Activated CD4-positive, alpha-beta T cell treated with anti-CD3 and anti-CD28 coated beads, Interleukin-2, amount 10 ng/mL, durations not matched to agents 7 days and 5 days (primary cell): ENCODE results near the gene NPTX1. TPM values are rescaled to one million over a fixed set of nuclear protein-coding genes. Genes with fewer than 3 reads are reported as not detected.

Source experiments
- CTCF ChIA-PET: fragments of 350-600 bp; sonication (Branson Sonifier 250); formaldehyde crosslinking; loops from one replicate; lab custom pipeline; 2021; ENCODE audit warnings: antibody characterized with exemption; lab: Charles Lee
- POLR2A ChIA-PET: fragments of 350-600 bp; sonication (Branson Sonifier 250); formaldehyde crosslinking; loops from one replicate; lab custom pipeline; 2021; ENCODE audit warnings: antibody characterized with exemption; lab: Charles Lee
- DNase-seq: peaks from one replicate; pipeline ENCODE4 v3.0.0-alpha.2; 2020
- H3K27ac Mint-ChIP-seq: one replicate; pipeline ENCODE4 v1.8.0; 2021; ENCODE audit warnings: mild to moderate bottlenecking, moderate library complexity, mixed read lengths
- H3K27me3 Mint-ChIP-seq: one replicate; pipeline ENCODE4 v1.8.0; 2021; ENCODE audit warnings: mixed read lengths
- H3K36me3 Mint-ChIP-seq: one replicate; pipeline ENCODE4 v1.8.0; 2021; ENCODE audit warnings: low read depth, mixed read lengths
- H3K4me1 Mint-ChIP-seq: one replicate; pipeline ENCODE4 v1.8.0; 2021; ENCODE audit warnings: mixed read lengths
- H3K4me3 Mint-ChIP-seq: one replicate; pipeline ENCODE4 v1.8.0; 2021; ENCODE audit warnings: mild to moderate bottlenecking, moderate library complexity, mixed read lengths
- H3K9me3 Mint-ChIP-seq: one replicate; pipeline ENCODE4 v1.8.0; 2021; ENCODE audit warnings: mixed read lengths
- total RNA-seq, 2 experiments: library from RNA; stranded (reverse); gene quantifications; one replicate each; pipeline ENCODE4 v1.2.3, GENCODE V29; 2021

The NPTX1 gene
- total RNA-seq, 2 experiments from 2014 or later, result 85.8 to 86.1 TPM

DNA sequence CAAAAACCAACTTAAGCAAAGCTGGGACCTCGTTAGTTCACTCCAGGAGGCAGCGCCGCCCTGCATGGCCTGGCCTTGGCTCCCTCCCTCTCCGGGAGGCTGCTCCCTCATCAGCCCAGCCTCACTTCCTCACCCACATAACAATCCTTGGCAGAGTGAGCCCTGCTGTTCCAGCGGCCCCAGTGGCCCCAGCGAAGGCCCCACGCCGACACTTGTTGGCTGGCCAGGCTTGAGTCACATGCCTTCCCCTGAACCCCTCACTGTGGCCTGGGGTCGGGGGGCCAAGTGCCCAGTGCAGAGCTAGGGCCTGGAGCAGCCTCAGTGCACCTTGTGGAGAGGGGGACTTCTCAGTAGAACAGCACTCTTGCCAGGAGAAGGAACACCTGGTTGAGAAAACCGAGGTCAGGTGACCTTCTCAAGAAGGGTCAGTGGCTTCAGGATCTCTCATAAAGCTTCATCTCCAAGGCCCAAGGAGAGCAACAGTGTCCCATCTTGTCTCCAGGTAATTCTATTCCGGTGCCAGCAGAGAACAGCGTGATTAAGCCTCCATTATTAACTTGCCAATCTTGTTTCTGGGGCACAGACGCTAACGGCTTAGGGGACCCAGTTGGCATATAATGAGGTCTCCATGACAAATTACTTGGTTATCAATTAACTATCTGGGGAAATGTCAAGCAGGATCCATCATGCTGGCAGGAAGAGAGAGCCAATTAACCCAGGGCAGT, 34.6 kb downstream of the NPTX1 start:
- peak overlapping the region; percentile 9 for H3K27ac Mint-ChIP-seq
- CTCF ChIA-PET, result interaction anchor here (1.4 kb wide), 1 partner anchor 15 kb away, joined by 5 read pairs; no protein-coding TSS in a partner anchor
- peaks cover 4% of the 10 kb centered on the region for H3K27me3 Mint-ChIP-seq
- no peaks in the 10 kb centered on the region for H3K4me1 Mint-ChIP-seq
- POLR2A ChIA-PET, result no interaction called here
- H3K36me3 Mint-ChIP-seq, result no peaks in the 10 kb centered on the region
- DNase-seq, result no peak
- no peaks in the 10 kb centered on the region for H3K9me3 Mint-ChIP-seq
- H3K4me3 Mint-ChIP-seq, result no peak overlapping the region

DNA sequence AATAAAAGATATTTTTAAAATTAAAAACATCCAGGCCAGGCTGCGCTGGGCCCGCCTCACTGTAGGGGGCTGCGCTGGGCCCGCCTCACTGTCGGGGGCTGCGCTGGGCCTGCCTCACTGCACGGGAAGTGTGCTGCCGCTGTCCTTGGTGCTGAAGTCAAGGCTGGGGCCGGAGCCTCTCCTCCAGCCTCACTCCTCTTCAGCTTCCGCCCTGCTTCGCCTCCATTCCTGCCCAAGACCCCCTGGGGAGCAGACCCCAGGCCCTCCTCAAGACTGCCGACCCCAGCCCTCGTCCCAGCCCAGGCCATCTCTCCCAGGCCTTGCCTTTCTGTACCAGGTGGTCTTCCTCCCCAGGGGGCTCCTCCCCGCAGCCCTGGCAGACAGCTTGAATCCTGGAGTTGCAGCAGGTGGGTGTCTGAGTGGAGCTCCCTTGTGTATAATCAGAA, 35.3 kb downstream of the NPTX1 start:
- CTCF ChIA-PET, result interaction anchor here (0.9 to 1.4 kb wide), 2 partner anchors 12 to 14 kb away, joined by 3 to 5 read pairs; no protein-coding TSS in a partner anchor
- Mint-ChIP-seq H3K36me3 (no peaks in the 10 kb centered on the region), H3K4me1 (no peaks in the 10 kb centered on the region), H3K27me3 (peaks cover 4% of the 10 kb centered on the region), H3K9me3 (no peaks in the 10 kb centered on the region), H3K27ac (peak overlapping the region; percentile 9), H3K4me3 (no peak overlapping the region)
- POLR2A ChIA-PET, result no interaction called here
- DNase-seq, result peak; percentile 72

DNA sequence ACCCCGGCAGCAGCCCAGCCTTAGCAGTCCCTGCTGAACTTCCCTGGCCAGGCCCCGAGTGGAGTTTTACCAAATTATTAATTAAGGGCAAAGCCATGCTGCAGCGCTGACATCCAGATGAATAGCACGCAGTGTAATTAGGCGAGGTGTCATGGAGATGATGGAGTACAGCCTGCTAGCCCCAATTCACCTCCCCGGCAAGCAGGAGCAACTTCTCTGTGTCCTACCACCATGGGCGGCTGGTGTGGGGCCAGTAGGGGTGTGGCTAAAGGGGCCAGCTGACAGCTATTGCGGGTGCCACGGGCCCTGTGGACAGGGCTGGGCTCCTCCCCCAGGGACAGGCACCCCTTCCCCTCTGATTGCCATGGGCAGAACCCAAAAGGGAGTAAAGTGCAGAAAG, 36.9 kb downstream of the NPTX1 start:
- no peaks in the 10 kb centered on the region for H3K9me3 Mint-ChIP-seq
- H3K27me3 Mint-ChIP-seq, result peaks cover 4% of the 10 kb centered on the region
- no peaks in the 10 kb centered on the region for H3K4me1 Mint-ChIP-seq

DNA sequence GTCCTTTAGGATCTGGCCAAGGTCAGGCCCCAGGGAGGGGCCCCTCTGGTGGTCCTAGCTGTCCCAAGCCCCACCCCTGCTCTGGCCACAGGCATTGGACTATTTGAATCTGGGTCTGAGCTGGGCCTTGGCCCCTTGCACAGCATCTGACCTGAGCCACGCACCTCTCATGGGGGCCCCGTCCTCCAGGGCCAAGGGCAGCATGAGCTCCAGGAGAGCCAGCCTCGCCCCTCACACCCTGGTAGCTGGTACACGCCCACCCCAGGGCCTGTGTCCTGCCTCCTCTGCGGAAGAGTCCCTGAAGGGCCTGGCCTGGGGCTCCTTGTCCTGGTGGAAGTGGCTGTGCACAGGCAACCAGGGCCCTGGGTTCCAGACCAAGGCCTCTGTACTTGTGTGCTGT, 37.6 kb downstream of the NPTX1 start:
- Mint-ChIP-seq H3K36me3 (no peaks in the 10 kb centered on the region), H3K27me3 (peaks cover 4% of the 10 kb centered on the region), H3K4me1 (no peaks in the 10 kb centered on the region), H3K9me3 (no peaks in the 10 kb centered on the region), H3K27ac (no peak overlapping the region), H3K4me3 (no peak overlapping the region)
- ChIA-PET CTCF (interaction anchor here (3.1 kb wide), 1 partner anchor 11 kb away, joined by 9 read pairs; no protein-coding TSS in a partner anchor), POLR2A (no interaction called here)
- no peak for DNase-seq

More for the DNA sequence above, 36.9 kb downstream of the NPTX1 start:
- Mint-ChIP-seq H3K36me3 (no peaks in the 10 kb centered on the region), H3K27ac (no peak overlapping the region), H3K4me3 (no peak overlapping the region)
- ChIA-PET POLR2A (no interaction called here), CTCF (interaction anchor here (3.1 kb wide), 1 partner anchor 12 kb away, joined by 9 read pairs; no protein-coding TSS in a partner anchor)
- DNase-seq, result no peak

DNA sequence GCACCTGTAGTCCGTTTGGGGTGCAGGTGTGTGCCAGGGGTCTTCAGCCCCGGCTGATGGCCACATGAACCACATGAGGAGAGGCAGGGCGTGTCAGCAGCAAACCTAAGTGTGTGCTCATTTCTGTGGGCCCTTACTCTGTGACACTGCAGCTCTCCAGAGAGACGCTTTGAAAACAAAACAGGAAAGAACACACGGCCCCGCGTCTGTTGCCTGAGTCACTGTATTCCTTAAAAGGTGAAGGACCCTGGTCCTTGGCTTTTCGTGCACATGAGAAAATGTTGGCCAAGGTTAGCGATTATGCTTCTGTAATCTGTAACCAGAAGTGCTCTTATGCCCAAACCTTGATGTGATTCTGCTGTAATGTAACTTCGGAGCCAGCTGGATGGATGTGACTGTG, 38.9 kb downstream of the NPTX1 start:
- ChIA-PET POLR2A (no interaction called here), CTCF (interaction anchor here (0.6 to 3.1 kb wide), 2 partner anchors 10 to 1162 kb away, joined by 3 to 9 read pairs; no protein-coding TSS in a partner anchor)
- Mint-ChIP-seq H3K36me3 (no peaks in the 10 kb centered on the region), H3K4me1 (no peaks in the 10 kb centered on the region), H3K27ac (no peak overlapping the region), H3K9me3 (no peaks in the 10 kb centered on the region), H3K4me3 (no peak overlapping the region), H3K27me3 (no peaks in the 10 kb centered on the region)
- DNase-seq, result no peak

DNA sequence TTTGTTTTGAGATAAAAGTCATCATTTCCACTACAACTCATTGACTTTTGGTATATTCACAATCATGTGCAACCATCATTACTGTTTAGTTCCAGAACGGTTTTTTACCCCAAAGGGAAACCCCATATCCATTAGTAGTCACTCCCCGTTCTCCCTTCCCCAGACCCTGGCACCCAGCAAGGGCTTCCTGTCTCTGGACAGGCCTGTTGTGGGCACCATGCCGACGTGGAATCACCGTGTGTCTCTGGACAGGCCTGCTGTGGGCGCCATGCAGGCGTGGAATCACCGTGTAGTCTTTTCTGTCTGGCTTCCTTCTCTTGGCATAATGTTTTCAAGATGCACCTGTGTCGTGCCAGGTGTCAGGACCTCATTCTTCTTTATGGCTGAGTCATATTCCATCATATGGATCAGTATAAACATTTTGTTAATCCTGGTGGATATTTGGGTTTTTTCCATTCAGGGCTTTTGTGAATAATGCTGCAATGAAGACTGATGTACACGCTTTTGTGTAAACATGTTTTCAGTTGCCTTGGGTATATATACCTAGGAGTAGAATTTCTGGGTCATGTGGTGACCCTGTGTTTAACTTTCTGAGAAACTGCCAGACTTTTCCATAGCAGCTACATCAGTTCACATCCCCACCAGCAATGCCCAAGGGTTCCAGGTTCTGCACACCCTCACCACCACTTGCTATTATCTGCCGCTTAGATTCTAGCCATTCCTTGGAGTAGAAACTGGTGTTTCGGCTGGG, 42.3 kb downstream of the NPTX1 start:
- H3K9me3 Mint-ChIP-seq, result no peaks in the 10 kb centered on the region
- no peaks in the 10 kb centered on the region for H3K4me1 Mint-ChIP-seq
- no peak for DNase-seq
- H3K27me3 Mint-ChIP-seq, result no peaks in the 10 kb centered on the region
- no peaks in the 10 kb centered on the region for H3K36me3 Mint-ChIP-seq
- ChIA-PET CTCF (no interaction called here), POLR2A (no interaction called here)
- no peak overlapping the region for H3K27ac Mint-ChIP-seq
- H3K4me3 Mint-ChIP-seq, result no peak overlapping the region

DNA sequence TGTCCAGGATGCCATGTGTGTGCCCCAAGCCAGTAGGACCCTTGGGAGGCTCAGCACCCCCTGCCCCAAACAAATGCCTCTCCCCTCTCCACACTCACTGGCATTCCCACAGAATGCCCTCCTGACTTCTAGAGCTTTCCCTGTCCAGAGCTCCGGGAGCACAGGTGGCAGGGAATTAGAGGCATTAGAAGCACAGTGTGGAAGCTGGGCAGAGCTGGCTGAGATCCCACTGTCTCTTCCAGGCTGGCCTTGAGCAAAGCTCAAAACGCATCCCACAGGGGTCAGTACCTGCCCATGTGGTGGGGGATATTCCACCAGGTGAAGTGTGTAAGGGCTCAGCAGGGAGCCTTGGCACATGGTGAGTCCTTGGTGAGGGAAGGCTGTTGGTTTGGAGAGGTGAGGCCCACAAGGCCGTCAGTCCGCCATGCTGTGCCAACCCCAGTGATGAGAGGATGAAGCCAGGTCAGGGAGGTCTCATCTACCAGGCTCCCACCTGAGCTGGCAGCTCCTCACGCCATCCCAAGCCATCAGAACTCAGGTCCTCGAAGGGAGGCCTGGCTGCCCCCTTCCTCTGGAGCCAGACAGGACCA, 43.4 kb downstream of the NPTX1 start:
- no peaks in the 10 kb centered on the region for H3K27me3 Mint-ChIP-seq
- no peaks in the 10 kb centered on the region for H3K36me3 Mint-ChIP-seq
- no peak overlapping the region for H3K27ac Mint-ChIP-seq
- DNase-seq, result no peak
- ChIA-PET CTCF (no interaction called here), POLR2A (no interaction called here)
- H3K4me3 Mint-ChIP-seq, result no peak overlapping the region
- no peaks in the 10 kb centered on the region for H3K4me1 Mint-ChIP-seq
- H3K9me3 Mint-ChIP-seq, result no peaks in the 10 kb centered on the region

DNA sequence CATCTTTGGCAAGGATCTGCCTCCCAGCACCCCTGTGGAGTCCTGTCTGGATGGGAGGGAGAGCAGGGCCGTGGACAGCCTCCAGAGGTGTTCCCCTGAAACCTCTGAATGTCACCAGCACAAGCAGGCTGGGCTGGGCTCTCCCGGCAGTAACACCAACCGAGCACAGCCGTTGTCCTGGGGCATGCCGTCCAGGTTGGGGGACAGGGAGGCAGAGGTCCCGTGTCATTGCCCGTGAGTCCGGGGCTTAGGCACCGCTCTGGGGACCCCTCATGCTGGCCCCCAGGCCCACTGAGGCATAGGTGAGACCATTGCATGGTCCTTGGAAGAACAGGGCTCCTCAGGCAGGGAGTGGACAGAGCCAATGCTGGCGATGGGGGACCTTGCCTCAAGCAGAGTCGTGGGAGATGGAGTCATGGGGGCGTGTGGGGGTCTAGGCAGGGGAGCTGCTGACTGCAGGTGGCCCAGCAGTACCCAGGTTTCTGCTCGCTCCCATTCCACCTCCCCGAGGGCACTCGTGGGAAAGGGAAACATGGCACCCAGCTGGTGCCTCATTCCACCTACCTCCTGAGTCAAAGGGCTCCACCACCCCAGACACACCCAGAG, 44.0 kb downstream of the NPTX1 start:
- H3K27me3 Mint-ChIP-seq, result no peaks in the 10 kb centered on the region
- no peak overlapping the region for H3K27ac Mint-ChIP-seq
- H3K4me3 Mint-ChIP-seq, result no peak overlapping the region
- POLR2A ChIA-PET, result no interaction called here
- H3K4me1 Mint-ChIP-seq, result no peaks in the 10 kb centered on the region
- H3K36me3 Mint-ChIP-seq, result no peaks in the 10 kb centered on the region
- CTCF ChIA-PET, result no interaction called here
- no peaks in the 10 kb centered on the region for H3K9me3 Mint-ChIP-seq
- no peak for DNase-seq

DNA sequence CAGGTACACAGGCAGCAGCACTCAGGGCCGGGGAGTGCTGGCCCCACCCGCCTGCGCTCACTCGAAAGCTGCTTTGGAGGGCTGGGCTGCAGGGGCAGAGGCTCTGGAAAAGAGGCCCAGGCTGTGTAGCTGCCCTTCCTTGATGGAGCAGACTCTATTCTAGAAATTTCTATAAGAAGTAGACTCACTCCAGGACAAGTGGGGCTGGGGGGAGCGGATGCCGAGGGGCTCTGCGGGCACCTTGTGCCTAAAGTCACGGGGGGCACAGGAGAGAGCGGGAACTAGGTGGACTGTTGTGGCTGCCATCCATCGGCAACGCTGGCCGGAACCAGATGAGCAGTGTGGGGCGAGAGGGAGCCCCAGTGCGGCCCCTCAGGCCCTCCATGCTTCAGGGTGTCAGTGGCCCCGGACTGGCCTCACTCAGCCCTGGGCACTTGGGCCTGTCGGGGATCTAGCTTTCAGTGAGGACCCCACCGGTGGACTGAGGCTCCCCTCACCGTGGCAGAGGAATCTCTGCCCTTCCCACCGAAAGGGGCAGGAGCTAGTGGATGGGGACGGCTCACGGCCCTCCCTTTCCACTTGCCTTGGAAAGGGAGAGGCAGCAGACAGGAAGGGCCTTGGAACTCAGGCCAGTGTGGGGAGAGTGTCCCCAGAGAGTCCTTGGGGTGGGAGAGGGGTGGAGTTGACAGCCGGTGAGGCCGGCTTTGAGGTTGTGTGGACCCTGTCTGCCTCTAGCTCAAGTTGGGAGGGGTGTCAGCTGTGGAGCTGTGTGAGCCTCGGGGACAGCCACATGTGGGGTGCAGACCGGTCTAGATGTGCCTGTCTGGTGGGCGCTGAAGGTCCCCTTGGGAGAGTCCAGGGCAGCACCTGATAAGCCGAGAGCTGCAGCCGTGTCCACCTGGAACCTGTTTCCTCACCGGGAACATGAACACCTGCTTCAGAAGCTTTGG, 44.9 kb downstream of the NPTX1 start:
- no peak for DNase-seq
- CTCF ChIA-PET, result no interaction called here
- H3K4me3 Mint-ChIP-seq, result no peak overlapping the region
- H3K27ac Mint-ChIP-seq, result no peak overlapping the region
- H3K27me3 Mint-ChIP-seq, result no peaks in the 10 kb centered on the region
- H3K36me3 Mint-ChIP-seq, result no peaks in the 10 kb centered on the region
- H3K4me1 Mint-ChIP-seq, result peaks cover 4% of the 10 kb centered on the region
- POLR2A ChIA-PET, result no interaction called here
- no peaks in the 10 kb centered on the region for H3K9me3 Mint-ChIP-seq

DNA sequence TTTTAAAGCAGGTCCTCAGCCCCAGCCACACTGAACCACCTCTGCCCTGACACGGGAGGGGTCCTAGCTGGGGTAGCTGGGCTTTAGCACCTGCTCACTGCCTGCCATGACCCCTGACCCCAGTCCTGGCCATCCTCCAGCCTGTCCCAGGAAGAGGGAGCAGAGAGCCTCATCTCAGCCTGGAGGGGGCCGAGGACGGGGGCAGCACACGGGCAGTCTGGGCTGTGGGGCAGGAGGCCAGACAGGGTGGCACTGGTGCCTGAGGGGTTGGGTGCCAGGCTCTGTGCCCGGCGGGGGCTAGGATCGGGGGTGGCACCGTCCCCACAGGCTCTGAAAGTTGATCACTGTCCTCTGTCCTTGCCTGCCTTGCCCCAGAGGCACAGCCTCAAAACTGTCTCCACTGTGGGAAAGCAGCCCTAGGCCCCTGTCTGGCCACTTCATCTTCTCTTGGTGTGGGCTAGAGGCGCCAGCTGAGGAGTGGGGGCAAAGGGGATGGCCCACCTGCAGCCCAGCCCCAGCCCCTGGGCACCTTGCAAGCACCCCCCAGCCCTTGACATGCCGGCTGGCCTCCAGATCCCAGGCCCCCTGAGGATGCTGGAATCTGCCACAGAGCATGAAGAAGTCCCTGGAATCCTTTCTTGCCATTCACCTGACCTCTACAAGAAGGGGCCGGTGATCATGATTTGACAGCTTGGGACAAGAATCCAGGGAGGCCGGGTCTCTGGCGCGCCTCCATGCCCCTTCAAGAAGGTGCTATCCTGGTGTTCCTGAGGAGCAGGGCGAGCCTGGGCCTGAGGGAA, 45.8 kb downstream of the NPTX1 start:
- DNase-seq, result no peak
- H3K4me3 Mint-ChIP-seq, result no peak overlapping the region
- H3K27ac Mint-ChIP-seq, result no peak overlapping the region
- ChIA-PET CTCF (no interaction called here), POLR2A (no interaction called here)
- no peaks in the 10 kb centered on the region for H3K36me3 Mint-ChIP-seq
- peaks cover 10% of the 10 kb centered on the region for H3K4me1 Mint-ChIP-seq
- no peaks in the 10 kb centered on the region for H3K27me3 Mint-ChIP-seq
- H3K9me3 Mint-ChIP-seq, result no peaks in the 10 kb centered on the region
